PC-3 (cell line): ENCODE measurements around the gene CLN6.

ENCODE experiments used
- CTCF ChIP-seq: fragments of 300-600 bp; sonication (generic); conservative IDR thresholded peaks from 2 replicates; pipeline ENCODE4 v1.5.1; 2017; ENCODE audit warnings: antibody characterized with exemption, low read depth, mild to moderate bottlenecking, low read length
- EZH2 ChIP-seq: fragments of 300-600 bp; sonication (generic); IDR thresholded peaks from one replicate; pipeline ENCODE4 v1.6.1; 2017; ENCODE audit warnings: antibody characterized with exemption, mild to moderate bottlenecking, low read length; ENCODE audit not compliant: unreplicated experiment
- EZH2phosphoT487 ChIP-seq: fragments of 300-600 bp; sonication (generic); IDR thresholded peaks from 2 replicates; pipeline ENCODE4 v1.6.1; 2018; ENCODE audit warnings: mild to moderate bottlenecking, antibody characterized with exemption, low read length, borderline replicate concordance

- TF ChIP-seq CTCF = no peak
- TF ChIP-seq EZH2phosphoT487 = no peak
- no peak for TF ChIP-seq EZH2
Measured at GRCh38 chr15:68175526-68175925, 54.0 kb downstream of the CLN6 start.
